WTC11 (cell line): ENCODE measurements around the gene URM1. TPM values are rescaled to one million over a fixed set of nuclear protein-coding genes. Genes with fewer than 3 reads are reported as not detected.

ENCODE experiments used
- ATAC-seq: fragments of 200-7000 bp; cut with Tn5 transposase; 2 replicates; pipeline ENCODE4 v1.10.0; 2021; ENCODE audit warnings: mild to moderate bottlenecking, moderate library complexity
- CTCF ChIA-PET: fragments of 300-600 bp; sonication (Branson Sonifier 250); formaldehyde crosslinking; loops from one replicate; lab custom pipeline; 2021; ENCODE audit warnings: antibody characterized with exemption; lab: Charles Lee
- POLR2A ChIA-PET: fragments of 350-600 bp; sonication (Branson Sonifier 250); formaldehyde crosslinking; loops from one replicate; lab custom pipeline; 2021; ENCODE audit warnings: antibody characterized with exemption; lab: Charles Lee
- DNase-seq: peaks from one replicate; pipeline ENCODE4 v3.0.0; 2021; ENCODE audit warnings: low spot score
- H3K27ac Mint-ChIP-seq: 2 replicates; pipeline ENCODE4 v1.8.0; 2021; ENCODE audit warnings: mixed read lengths
- H3K27me3 Mint-ChIP-seq: 2 replicates; pipeline ENCODE4 v1.8.0; 2021; ENCODE audit warnings: low read depth, mild to moderate bottlenecking, moderate library complexity, mixed read lengths
- H3K36me3 Mint-ChIP-seq: 2 replicates; pipeline ENCODE4 v1.8.0; 2021; ENCODE audit warnings: mixed read lengths
- H3K4me1 Mint-ChIP-seq: 2 replicates; pipeline ENCODE4 v1.8.0; 2022; ENCODE audit warnings: mixed read lengths
- H3K4me3 Mint-ChIP-seq: 2 replicates; pipeline ENCODE4 v1.8.0; 2021; ENCODE audit warnings: mild to moderate bottlenecking, moderate library complexity, mixed read lengths
- H3K9me3 Mint-ChIP-seq: 2 replicates; pipeline ENCODE4 v1.8.0; 2021; ENCODE audit warnings: mixed read lengths
- CREM ChIP-seq: sonication (generic); formaldehyde crosslinking; IDR thresholded peaks from 2 replicates; pipeline ENCODE4 v1.8.1; 2022; ENCODE audit warnings: mild to moderate bottlenecking, missing genetic modification reagents, moderate library complexity
- EMX1 ChIP-seq: fragments of 250-450 bp; sonication (Bioruptor Pico); IDR thresholded peaks from 2 replicates; pipeline ENCODE4 v1.8.0; 2021; ENCODE audit warnings: mild to moderate bottlenecking
- GABPB1 ChIP-seq: sonication (generic); formaldehyde crosslinking; IDR thresholded peaks from 2 replicates; pipeline ENCODE4 v1.8.1; 2023; ENCODE audit warnings: mild to moderate bottlenecking, missing genetic modification reagents
- GRHL2 ChIP-seq: fragments of 250-450 bp; sonication (Bioruptor Pico); IDR thresholded peaks from 2 replicates; pipeline ENCODE4 v1.8.0; 2022; ENCODE audit warnings: mild to moderate bottlenecking, moderate library complexity; ENCODE audit not compliant: insufficient replicate concordance, severe bottlenecking
- HMGA2 ChIP-seq: fragments of 250-450 bp; sonication (Bioruptor Pico); IDR thresholded peaks from 2 replicates; pipeline ENCODE4 v1.4.0; 2021; ENCODE audit warnings: mild to moderate bottlenecking, moderate library complexity
- OVOL2 ChIP-seq: fragments of 250-450 bp; sonication (Bioruptor Pico); IDR thresholded peaks from 2 replicates; pipeline ENCODE4 v1.9.0; 2021; ENCODE audit warnings: mild to moderate bottlenecking, borderline replicate concordance
- RELA ChIP-seq: sonication (generic); formaldehyde crosslinking; IDR thresholded peaks from 2 replicates; pipeline ENCODE4 v1.8.1; 2022; ENCODE audit warnings: missing genetic modification reagents, mild to moderate bottlenecking, borderline replicate concordance
- SMAD3 ChIP-seq: sonication (generic); formaldehyde crosslinking; IDR thresholded peaks from 2 replicates; pipeline ENCODE4 v1.8.0; 2022; ENCODE audit warnings: missing genetic modification reagents, mild to moderate bottlenecking, borderline replicate concordance
- SOX15 ChIP-seq: fragments of 250-450 bp; sonication (Bioruptor Pico); IDR thresholded peaks from 2 replicates; pipeline ENCODE4 v1.9.0; 2021; ENCODE audit warnings: mild to moderate bottlenecking
- SP1 ChIP-seq: sonication (generic); formaldehyde crosslinking; conservative IDR thresholded peaks from 2 replicates; pipeline ENCODE4 v1.8.1; 2022; ENCODE audit warnings: missing genetic modification reagents
- TEAD1 ChIP-seq: sonication (generic); formaldehyde crosslinking; IDR thresholded peaks from 2 replicates; pipeline ENCODE4 v1.8.0; 2022; ENCODE audit warnings: mild to moderate bottlenecking, missing genetic modification reagents
- ZNF423 ChIP-seq: fragments of 250-450 bp; sonication (Bioruptor Pico); IDR thresholded peaks from 2 replicates; pipeline ENCODE4 v2.1.2; 2022; ENCODE audit warnings: mild to moderate bottlenecking, moderate library complexity
- total RNA-seq: library from RNA; stranded (reverse); gene quantifications from 3 replicates; pipeline ENCODE4 v1.2.3, GENCODE V29; 2021
- TF ChIP-seq, protein P1 (sequence below): sonication (generic); formaldehyde crosslinking; IDR thresholded peaks from 2 replicates; pipeline ENCODE4 v1.8.0; 2022; ENCODE audit warnings: mild to moderate bottlenecking, missing genetic modification reagents
- TF ChIP-seq, protein P2 (sequence below): sonication (generic); formaldehyde crosslinking; IDR thresholded peaks from 2 replicates; pipeline ENCODE4 v1.8.0; 2023; ENCODE audit warnings: mild to moderate bottlenecking, missing genetic modification reagents
- TF ChIP-seq, protein P3 (sequence below): sonication (generic); formaldehyde crosslinking; IDR thresholded peaks from 2 replicates; pipeline ENCODE4 v1.8.0; 2022; ENCODE audit warnings: mild to moderate bottlenecking, missing genetic modification reagents
- TF ChIP-seq, protein P4 (sequence below): sonication (generic); formaldehyde crosslinking; IDR thresholded peaks from 2 replicates; pipeline ENCODE4 v1.8.0; 2022; ENCODE audit warnings: missing genetic modification reagents
- TF ChIP-seq, protein P5 (sequence below): sonication (generic); formaldehyde crosslinking; IDR thresholded peaks from 2 replicates; pipeline ENCODE4 v1.8.1; 2023; ENCODE audit warnings: mild to moderate bottlenecking, moderate library complexity, missing genetic modification reagents

URM1 gene
- total RNA-seq, 1 experiment from 2014 or later = 67.9 TPM

DNA sequence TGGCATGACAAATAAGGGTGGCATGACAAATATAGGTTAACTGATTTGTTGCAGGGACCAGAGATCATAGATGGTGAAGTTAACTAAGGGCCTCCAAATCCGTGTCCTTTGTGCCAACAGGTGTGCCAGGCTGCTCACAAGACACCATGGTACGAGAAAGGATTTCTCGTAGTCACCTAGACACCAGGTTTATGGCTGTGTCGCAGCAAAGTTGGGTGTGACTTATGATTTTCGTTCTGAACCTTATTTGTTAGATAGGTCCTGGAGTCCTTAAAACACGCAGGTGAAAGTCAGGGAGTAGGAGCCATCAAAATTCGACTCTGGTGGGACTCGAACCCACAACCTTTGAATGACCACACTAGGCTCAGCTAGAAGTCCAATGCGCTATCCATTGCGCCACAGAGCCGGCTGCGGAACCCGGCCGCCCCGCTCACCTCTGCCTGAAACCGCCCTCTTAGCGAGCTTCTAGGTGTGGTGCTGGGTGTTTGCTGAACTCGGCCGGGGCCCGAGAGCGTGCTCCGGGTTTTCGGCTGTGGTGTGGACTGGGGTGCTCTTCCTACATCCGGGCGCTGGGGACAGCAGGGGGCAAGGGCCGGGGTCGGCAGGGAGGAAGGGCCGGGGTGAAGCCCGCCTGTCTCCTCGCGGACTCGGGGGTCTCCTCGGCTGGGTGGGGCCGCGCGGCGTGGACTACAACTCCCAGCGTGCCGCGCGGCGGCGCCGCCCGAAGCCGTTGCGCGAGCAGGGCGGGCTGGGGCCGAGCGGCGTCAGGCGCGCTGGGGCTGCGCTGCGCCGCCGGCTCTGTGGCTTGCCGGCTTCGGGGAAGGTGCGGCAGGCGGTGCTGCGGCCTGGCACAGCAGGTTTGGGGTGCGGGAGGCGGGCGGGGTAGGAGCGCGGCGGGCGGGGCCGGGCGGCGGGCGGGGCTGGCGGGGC is 31.1 kb upstream of the URM1 start, which contains the start of gene SLC27A4:
TSS of gene SLC27A4 (plus strand) at position 767 of the 930 bp plus-strand sequence. CDS start 2,606 bp downstream, outside the sequence.
- Mint-ChIP-seq H3K9me3 (no peaks in the 10 kb centered on the region), H3K27me3 (no peaks in the 10 kb centered on the region), H3K4me3 (peak within 1 kb of the TSS; percentile 87), H3K4me1 (peaks cover 5% of the 10 kb centered on the region; the same call in 1 of the 2 replicates), H3K36me3 (peaks cover 7% of the 10 kb centered on the region; the same call in 1 of the 2 replicates), H3K27ac (peak within 1 kb of the TSS; percentile 84)
- TF ChIP-seq SOX15 (CRISPR knock-in tag) = no peak
- TF ChIP-seq TEAD1 = peak; percentile 13; the same call in 1 of the 2 replicates
- TF ChIP-seq, protein P1, sequence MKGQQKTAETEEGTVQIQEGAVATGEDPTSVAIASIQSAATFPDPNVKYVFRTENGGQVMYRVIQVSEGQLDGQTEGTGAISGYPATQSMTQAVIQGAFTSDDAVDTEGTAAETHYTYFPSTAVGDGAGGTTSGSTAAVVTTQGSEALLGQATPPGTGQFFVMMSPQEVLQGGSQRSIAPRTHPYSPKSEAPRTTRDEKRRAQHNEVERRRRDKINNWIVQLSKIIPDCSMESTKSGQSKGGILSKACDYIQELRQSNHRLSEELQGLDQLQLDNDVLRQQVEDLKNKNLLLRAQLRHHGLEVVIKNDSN = no peak
- TF ChIP-seq OVOL2 (CRISPR knock-in tag) = no peak
- TF ChIP-seq CREM = peak; percentile 78; the same call in 1 of the 2 replicates
- TF ChIP-seq, protein P2, sequence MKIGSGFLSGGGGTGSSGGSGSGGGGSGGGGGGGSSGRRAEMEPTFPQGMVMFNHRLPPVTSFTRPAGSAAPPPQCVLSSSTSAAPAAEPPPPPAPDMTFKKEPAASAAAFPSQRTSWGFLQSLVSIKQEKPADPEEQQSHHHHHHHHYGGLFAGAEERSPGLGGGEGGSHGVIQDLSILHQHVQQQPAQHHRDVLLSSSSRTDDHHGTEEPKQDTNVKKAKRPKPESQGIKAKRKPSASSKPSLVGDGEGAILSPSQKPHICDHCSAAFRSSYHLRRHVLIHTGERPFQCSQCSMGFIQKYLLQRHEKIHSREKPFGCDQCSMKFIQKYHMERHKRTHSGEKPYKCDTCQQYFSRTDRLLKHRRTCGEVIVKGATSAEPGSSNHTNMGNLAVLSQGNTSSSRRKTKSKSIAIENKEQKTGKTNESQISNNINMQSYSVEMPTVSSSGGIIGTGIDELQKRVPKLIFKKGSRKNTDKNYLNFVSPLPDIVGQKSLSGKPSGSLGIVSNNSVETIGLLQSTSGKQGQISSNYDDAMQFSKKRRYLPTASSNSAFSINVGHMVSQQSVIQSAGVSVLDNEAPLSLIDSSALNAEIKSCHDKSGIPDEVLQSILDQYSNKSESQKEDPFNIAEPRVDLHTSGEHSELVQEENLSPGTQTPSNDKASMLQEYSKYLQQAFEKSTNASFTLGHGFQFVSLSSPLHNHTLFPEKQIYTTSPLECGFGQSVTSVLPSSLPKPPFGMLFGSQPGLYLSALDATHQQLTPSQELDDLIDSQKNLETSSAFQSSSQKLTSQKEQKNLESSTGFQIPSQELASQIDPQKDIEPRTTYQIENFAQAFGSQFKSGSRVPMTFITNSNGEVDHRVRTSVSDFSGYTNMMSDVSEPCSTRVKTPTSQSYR = no peak
- peak; percentile 61; the same call in 1 of the 2 replicates for TF ChIP-seq ZNF423 (CRISPR knock-in tag)
- no peak for TF ChIP-seq RELA (CRISPR knock-in tag)
- peak; percentile 34; the same call in 1 of the 2 replicates for TF ChIP-seq GABPB1 (CRISPR knock-in tag)
- no peak for TF ChIP-seq SMAD3 (CRISPR knock-in tag)
- TF ChIP-seq, protein P3, sequence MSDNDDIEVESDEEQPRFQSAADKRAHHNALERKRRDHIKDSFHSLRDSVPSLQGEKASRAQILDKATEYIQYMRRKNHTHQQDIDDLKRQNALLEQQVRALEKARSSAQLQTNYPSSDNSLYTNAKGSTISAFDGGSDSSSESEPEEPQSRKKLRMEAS (CRISPR knock-in tag) = peak; percentile 27; the same call in 1 of the 2 replicates
- TF ChIP-seq SP1 (CRISPR knock-in tag) = peak; percentile 86
- 0 out of 2 replicates have a peak, but pooled peaks have one; percentile 47 for TF ChIP-seq EMX1 (CRISPR knock-in tag)
- no peak for TF ChIP-seq HMGA2 (CRISPR knock-in tag)
- TF ChIP-seq, protein P4, sequence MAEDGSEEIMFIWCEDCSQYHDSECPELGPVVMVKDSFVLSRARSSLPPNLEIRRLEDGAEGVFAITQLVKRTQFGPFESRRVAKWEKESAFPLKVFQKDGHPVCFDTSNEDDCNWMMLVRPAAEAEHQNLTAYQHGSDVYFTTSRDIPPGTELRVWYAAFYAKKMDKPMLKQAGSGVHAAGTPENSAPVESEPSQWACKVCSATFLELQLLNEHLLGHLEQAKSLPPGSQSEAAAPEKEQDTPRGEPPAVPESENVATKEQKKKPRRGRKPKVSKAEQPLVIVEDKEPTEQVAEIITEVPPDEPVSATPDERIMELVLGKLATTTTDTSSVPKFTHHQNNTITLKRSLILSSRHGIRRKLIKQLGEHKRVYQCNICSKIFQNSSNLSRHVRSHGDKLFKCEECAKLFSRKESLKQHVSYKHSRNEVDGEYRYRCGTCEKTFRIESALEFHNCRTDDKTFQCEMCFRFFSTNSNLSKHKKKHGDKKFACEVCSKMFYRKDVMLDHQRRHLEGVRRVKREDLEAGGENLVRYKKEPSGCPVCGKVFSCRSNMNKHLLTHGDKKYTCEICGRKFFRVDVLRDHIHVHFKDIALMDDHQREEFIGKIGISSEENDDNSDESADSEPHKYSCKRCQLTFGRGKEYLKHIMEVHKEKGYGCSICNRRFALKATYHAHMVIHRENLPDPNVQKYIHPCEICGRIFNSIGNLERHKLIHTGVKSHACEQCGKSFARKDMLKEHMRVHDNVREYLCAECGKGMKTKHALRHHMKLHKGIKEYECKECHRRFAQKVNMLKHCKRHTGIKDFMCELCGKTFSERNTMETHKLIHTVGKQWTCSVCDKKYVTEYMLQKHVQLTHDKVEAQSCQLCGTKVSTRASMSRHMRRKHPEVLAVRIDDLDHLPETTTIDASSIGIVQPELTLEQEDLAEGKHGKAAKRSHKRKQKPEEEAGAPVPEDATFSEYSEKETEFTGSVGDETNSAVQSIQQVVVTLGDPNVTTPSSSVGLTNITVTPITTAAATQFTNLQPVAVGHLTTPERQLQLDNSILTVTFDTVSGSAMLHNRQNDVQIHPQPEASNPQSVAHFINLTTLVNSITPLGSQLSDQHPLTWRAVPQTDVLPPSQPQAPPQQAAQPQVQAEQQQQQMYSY (CRISPR knock-in tag) = peak; percentile 82
- TF ChIP-seq, protein P5, sequence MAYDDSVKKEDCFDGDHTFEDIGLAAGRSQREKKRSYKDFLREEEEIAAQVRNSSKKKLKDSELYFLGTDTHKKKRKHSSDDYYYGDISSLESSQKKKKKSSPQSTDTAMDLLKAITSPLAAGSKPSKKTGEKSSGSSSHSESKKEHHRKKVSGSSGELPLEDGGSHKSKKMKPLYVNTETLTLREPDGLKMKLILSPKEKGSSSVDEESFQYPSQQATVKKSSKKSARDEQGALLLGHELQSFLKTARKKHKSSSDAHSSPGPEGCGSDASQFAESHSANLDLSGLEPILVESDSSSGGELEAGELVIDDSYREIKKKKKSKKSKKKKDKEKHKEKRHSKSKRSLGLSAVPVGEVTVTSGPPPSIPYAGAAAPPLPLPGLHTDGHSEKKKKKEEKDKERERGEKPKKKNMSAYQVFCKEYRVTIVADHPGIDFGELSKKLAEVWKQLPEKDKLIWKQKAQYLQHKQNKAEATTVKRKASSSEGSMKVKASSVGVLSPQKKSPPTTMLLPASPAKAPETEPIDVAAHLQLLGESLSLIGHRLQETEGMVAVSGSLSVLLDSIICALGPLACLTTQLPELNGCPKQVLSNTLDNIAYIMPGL = peak; percentile 92
- TF ChIP-seq GRHL2 (CRISPR knock-in tag) = no peak
- POLR2A ChIA-PET = no interaction called here
- ATAC-seq (peak; percentile 85), DNase-seq (peak; percentile 91)
- CTCF ChIA-PET = interaction anchor here (0.6 to 2.0 kb wide), 7 partner anchors 22 to 99 kb away, joined by 3 to 12 read pairs (median 3); no protein-coding TSS in a partner anchor
